Measurements from ENCODE around the gene VAMP2.

- no peak for TF ChIP-seq EZH2 (IDR thresholded peaks at IDR 0.05; ENCODE audit: borderline replicate concordance, low read depth, low read length)
- TF ChIP-seq, protein P1, sequence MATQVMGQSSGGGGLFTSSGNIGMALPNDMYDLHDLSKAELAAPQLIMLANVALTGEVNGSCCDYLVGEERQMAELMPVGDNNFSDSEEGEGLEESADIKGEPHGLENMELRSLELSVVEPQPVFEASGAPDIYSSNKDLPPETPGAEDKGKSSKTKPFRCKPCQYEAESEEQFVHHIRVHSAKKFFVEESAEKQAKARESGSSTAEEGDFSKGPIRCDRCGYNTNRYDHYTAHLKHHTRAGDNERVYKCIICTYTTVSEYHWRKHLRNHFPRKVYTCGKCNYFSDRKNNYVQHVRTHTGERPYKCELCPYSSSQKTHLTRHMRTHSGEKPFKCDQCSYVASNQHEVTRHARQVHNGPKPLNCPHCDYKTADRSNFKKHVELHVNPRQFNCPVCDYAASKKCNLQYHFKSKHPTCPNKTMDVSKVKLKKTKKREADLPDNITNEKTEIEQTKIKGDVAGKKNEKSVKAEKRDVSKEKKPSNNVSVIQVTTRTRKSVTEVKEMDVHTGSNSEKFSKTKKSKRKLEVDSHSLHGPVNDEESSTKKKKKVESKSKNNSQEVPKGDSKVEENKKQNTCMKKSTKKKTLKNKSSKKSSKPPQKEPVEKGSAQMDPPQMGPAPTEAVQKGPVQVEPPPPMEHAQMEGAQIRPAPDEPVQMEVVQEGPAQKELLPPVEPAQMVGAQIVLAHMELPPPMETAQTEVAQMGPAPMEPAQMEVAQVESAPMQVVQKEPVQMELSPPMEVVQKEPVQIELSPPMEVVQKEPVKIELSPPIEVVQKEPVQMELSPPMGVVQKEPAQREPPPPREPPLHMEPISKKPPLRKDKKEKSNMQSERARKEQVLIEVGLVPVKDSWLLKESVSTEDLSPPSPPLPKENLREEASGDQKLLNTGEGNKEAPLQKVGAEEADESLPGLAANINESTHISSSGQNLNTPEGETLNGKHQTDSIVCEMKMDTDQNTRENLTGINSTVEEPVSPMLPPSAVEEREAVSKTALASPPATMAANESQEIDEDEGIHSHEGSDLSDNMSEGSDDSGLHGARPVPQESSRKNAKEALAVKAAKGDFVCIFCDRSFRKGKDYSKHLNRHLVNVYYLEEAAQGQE (IDR thresholded peaks at IDR 0.05; ENCODE audit: borderline replicate concordance), result no peak
- TF ChIP-seq, protein P1 (CRISPR knock-in tag; IDR thresholded peaks at IDR 0.05; ENCODE audit: low read depth), result no peak
- no peak for TF ChIP-seq SP1 (CRISPR knock-in tag; IDR thresholded peaks at IDR 0.05)
- no peak for TF ChIP-seq RBM22 (IDR thresholded peaks at IDR 0.05; ENCODE audit: low read depth, low read length, poor library complexity, severe bottlenecking)
- no peak for TF ChIP-seq ZNF324 (CRISPR knock-in tag; IDR thresholded peaks at IDR 0.05)
- no peak for TF ChIP-seq DNMT1 (IDR thresholded peaks at IDR 0.05)
- no peak; the same call in 1 of the 2 replicates for TF ChIP-seq TARDBP (IDR thresholded peaks at IDR 0.05)
- no peak for TF ChIP-seq JUND (IDR thresholded peaks at IDR 0.05; ENCODE audit: borderline replicate concordance, low read depth, low read length)
- peak; percentile 6; the same call in 1 of the 3 replicates for TF ChIP-seq JUND (tag; IDR thresholded peaks at IDR 0.05; ENCODE audit: borderline replicate concordance, low read depth, low read length)
- peak; percentile 66 for TF ChIP-seq TEAD4 (IDR thresholded peaks at IDR 0.05; ENCODE audit: low read length)
- TF ChIP-seq TEAD4 (CRISPR knock-in tag; IDR thresholded peaks at IDR 0.05; ENCODE audit: borderline replicate concordance), result no peak
- no peak for TF ChIP-seq POLR2A (conservative IDR thresholded peaks at IDR 0.05)
These were observed 24.2 kb upstream of the VAMP2 start for GRCh38 chr17:8186787-8187516.
